SU-DHL-6 (cell line): ENCODE data around the gene CRYBB2.

Experiments
- H2AFZ ChIP-seq: fragments of 200-600 bp; sonication (generic); 2 replicates; pipeline ENCODE4 v1.6.1; 2014; ENCODE audit warnings: low read depth, mild to moderate bottlenecking, moderate library complexity, mixed read lengths, antibody characterized with exemption, low read length; ENCODE audit not compliant: severe bottlenecking
- H3F3A ChIP-seq: fragments of 200-600 bp; shearing (Covaris generic); 2 replicates; pipeline ENCODE4 v1.6.0; 2016; ENCODE audit warnings: antibody characterized with exemption, mild to moderate bottlenecking; ENCODE audit not compliant: insufficient read depth
- H3K27ac ChIP-seq: fragments of 200-600 bp; sonication (generic); 2 replicates; pipeline ENCODE4 v1.5.1; 2016; ENCODE audit warnings: low read depth, mild to moderate bottlenecking, low read length, moderate library complexity, mixed read lengths
- H3K27me3 ChIP-seq: fragments of 200-600 bp; sonication (generic), shearing (Covaris generic); 2 replicates; pipeline ENCODE4 v1.6.0; 2014; ENCODE audit warnings: mild to moderate bottlenecking, low read length
- H3K36me3 ChIP-seq: fragments of 200-600 bp; sonication (generic); 2 replicates; pipeline ENCODE4 v1.6.1; 2014; ENCODE audit warnings: mild to moderate bottlenecking, low read length, mixed read lengths
- H3K4me2 ChIP-seq: fragments of 300-600, 200-600 bp; shearing (Covaris generic), sonication (generic); 2 replicates; pipeline ENCODE4 v1.6.0; 2014; ENCODE audit warnings: low read length, low read depth, mild to moderate bottlenecking; ENCODE audit not compliant: poor library complexity, severe bottlenecking
- H3K4me3 ChIP-seq: fragments of 200-600 bp; sonication (generic); 2 replicates; pipeline ENCODE4 v1.5.1; 2014; ENCODE audit warnings: antibody characterized with exemption, low read length, mild to moderate bottlenecking, mixed read lengths; ENCODE audit not compliant: insufficient read depth, poor library complexity, severe bottlenecking
- H3K79me2 ChIP-seq: fragments of 200-600 bp; sonication (generic); 2 replicates; pipeline ENCODE4 v1.6.1; 2014; ENCODE audit warnings: mild to moderate bottlenecking, low read length, moderate library complexity; ENCODE audit not compliant: insufficient read depth
- H3K9ac ChIP-seq: fragments of 200-600 bp; sonication (generic); 2 replicates; pipeline ENCODE4 v1.7.0; 2014; ENCODE audit warnings: mild to moderate bottlenecking, low read length
- H3K9me2 ChIP-seq: fragments of 200-600 bp; sonication (generic); replicated peaks from 2 replicates; pipeline ENCODE4 v1.6.1; 2014; ENCODE audit warnings: low read length; ENCODE audit not compliant: insufficient read depth
- H3K9me3 ChIP-seq: fragments of 200-600 bp; sonication (generic); 2 replicates; pipeline ENCODE4 v1.6.1; 2014; ENCODE audit warnings: low read length, mixed read lengths; ENCODE audit not compliant: insufficient read depth
- H4K20me1 ChIP-seq: fragments of 200-600 bp; sonication (generic); 2 replicates; pipeline ENCODE4 v1.6.1; 2014; ENCODE audit warnings: low read depth, mild to moderate bottlenecking, antibody characterized with exemption, low read length, moderate library complexity, mixed read lengths
- EZH2phosphoT487 ChIP-seq: fragments of 200-600 bp; sonication (generic), shearing (Covaris generic); conservative IDR thresholded peaks from 2 replicates; pipeline ENCODE4 v1.6.1; 2018; ENCODE audit warnings: mild to moderate bottlenecking, antibody characterized with exemption, low read length, moderate library complexity, mixed read lengths
- TF ChIP-seq, protein P1 (sequence below): fragments of 200-600 bp; sonication (generic); IDR thresholded peaks from one replicate; pipeline ENCODE4 v1.5.1; 2017; ENCODE audit warnings: antibody characterized with exemption, mild to moderate bottlenecking, low read length, moderate library complexity; ENCODE audit not compliant: insufficient read depth, poor library complexity, severe bottlenecking

CRYBB2 gene

DNA sequence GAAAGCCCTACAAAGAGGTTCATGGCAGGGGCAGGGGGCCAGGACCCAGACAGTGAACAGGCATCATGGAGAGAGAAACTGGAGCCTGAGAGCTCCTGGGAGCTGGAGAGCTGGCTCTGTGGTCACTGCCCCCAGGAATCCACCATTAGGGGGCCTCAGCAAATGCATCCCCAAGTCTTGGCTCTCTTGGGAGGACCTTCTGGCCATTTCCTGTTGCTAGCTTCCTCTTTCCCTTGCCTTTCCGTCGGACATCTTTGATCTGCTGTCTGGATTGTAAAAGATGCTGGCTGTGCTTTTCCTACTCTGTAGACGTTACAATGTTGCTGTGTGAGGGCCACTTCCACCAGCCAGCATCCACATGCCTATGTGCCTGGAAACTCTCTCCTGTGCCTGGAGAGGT, 7.1 kb upstream of the CRYBB2 start:
- H3F3A ChIP-seq: no peaks in the 10 kb centered on the region
- no peak overlapping the region for H3K9ac ChIP-seq
- no peak overlapping the region for H3K4me3 ChIP-seq
- H3K27me3 ChIP-seq: no peaks in the 10 kb centered on the region
- TF ChIP-seq, protein P1, sequence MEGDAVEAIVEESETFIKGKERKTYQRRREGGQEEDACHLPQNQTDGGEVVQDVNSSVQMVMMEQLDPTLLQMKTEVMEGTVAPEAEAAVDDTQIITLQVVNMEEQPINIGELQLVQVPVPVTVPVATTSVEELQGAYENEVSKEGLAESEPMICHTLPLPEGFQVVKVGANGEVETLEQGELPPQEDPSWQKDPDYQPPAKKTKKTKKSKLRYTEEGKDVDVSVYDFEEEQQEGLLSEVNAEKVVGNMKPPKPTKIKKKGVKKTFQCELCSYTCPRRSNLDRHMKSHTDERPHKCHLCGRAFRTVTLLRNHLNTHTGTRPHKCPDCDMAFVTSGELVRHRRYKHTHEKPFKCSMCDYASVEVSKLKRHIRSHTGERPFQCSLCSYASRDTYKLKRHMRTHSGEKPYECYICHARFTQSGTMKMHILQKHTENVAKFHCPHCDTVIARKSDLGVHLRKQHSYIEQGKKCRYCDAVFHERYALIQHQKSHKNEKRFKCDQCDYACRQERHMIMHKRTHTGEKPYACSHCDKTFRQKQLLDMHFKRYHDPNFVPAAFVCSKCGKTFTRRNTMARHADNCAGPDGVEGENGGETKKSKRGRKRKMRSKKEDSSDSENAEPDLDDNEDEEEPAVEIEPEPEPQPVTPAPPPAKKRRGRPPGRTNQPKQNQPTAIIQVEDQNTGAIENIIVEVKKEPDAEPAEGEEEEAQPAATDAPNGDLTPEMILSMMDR: no peak
- TF ChIP-seq EZH2phosphoT487: no peak
- H4K20me1 ChIP-seq: no peaks in the 10 kb centered on the region
- no peaks in the 10 kb centered on the region for H3K36me3 ChIP-seq
- no peak overlapping the region for H3K27ac ChIP-seq
- H3K79me2 ChIP-seq: no peaks in the 10 kb centered on the region
- H2AFZ ChIP-seq: no peak overlapping the region
- H3K4me2 ChIP-seq: no peak overlapping the region
- H3K9me3 ChIP-seq: no peaks in the 10 kb centered on the region
- H3K9me2 ChIP-seq: no peaks in the 10 kb centered on the region

DNA sequence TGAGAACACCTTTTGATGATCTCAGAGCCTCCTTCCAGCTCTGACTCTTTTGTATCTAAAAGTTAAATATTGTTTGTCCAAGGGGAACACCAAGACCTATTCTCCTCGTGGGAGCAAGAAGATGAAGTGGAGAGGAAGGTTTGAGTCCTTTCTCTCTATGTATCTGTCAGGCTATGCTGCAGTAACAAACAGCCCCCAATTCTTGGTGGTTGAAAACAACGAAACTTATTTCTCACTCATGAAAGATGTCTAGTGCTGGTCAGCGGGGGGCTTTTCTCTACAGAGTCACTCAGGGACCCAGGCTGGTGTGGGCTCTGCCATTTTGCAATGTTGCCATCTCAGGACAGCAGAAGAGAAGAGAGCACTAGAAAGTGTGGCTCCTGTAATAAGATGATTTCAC, 6.2 kb upstream of the CRYBB2 start:
- Histone ChIP-seq H3K4me2 (no peak overlapping the region), H3K79me2 (no peaks in the 10 kb centered on the region), H3F3A (no peaks in the 10 kb centered on the region), H3K36me3 (no peaks in the 10 kb centered on the region), H2AFZ (no peak overlapping the region), H4K20me1 (no peaks in the 10 kb centered on the region), H3K9me3 (no peaks in the 10 kb centered on the region), H3K27ac (no peak overlapping the region), H3K9ac (no peak overlapping the region), H3K27me3 (no peaks in the 10 kb centered on the region), H3K4me3 (no peak overlapping the region), H3K9me2 (no peaks in the 10 kb centered on the region)
- TF ChIP-seq, protein P1: no peak
- no peak for TF ChIP-seq EZH2phosphoT487

DNA sequence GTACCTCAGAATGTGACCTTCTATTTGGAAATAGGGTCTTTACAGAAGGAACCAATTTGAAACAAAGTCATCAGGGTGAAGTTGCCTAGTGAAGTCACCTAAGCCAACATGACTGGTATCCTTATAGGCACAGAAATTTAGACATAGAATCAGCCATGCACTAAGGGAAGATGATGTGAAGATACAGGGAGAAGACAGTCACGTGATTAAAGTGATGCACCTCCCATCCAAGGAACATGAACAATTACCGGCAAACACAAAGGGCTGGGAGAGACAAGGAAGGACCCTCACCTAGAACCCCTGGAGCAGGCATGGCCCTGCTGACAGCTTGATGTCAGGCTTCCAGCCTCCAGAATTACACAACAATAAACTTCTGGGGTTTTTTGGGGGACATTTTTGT, 3.2 kb upstream of the CRYBB2 start:
- Histone ChIP-seq H3K27ac (no peak overlapping the region), H2AFZ (no peak overlapping the region), H3K9me2 (no peaks in the 10 kb centered on the region), H3K4me3 (no peak overlapping the region), H3F3A (no peaks in the 10 kb centered on the region), H3K36me3 (no peaks in the 10 kb centered on the region), H3K79me2 (no peaks in the 10 kb centered on the region), H3K4me2 (no peak overlapping the region), H3K9me3 (no peaks in the 10 kb centered on the region), H4K20me1 (no peaks in the 10 kb centered on the region), H3K9ac (no peak overlapping the region), H3K27me3 (no peaks in the 10 kb centered on the region)
- TF ChIP-seq, protein P1: no peak
- no peak for TF ChIP-seq EZH2phosphoT487

DNA sequence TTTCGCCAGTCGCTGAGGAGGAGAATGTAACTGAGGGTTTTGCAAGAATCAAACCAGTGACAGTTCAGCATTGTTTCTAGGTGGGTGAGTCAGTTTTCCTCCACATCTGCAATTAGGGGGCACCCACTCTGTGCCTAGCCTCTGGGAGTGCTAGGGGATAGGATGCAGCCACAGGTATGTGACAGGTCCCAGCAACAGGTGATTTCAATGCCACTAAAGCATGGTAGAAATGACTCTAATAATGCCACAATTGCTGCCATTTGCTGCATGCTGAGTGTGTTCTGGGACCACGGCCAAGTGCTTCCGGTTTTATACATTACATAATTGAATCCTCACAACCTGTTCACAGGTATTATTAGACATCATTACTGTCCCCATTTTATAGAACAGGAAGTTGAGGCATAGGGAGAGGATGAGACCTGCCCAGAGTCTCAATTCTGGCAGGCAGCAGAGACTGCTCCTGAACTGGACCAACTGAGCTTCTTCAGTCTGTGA, 556 bp downstream of the CRYBB2 start:
- H3K79me2 ChIP-seq: no peaks in the 10 kb centered on the region

More for the DNA sequence above, 556 bp downstream of the CRYBB2 start:
- no peaks in the 10 kb centered on the region for H3F3A ChIP-seq
- no peaks in the 10 kb centered on the region for H3K36me3 ChIP-seq
- no peak for TF ChIP-seq EZH2phosphoT487
- TF ChIP-seq, protein P1: no peak
- H3K4me2 ChIP-seq: no peak overlapping the region
- H3K9me3 ChIP-seq: no peaks in the 10 kb centered on the region
- H3K27me3 ChIP-seq: no peaks in the 10 kb centered on the region
- H3K9me2 ChIP-seq: no peaks in the 10 kb centered on the region
- no peaks in the 10 kb centered on the region for H4K20me1 ChIP-seq
- no peak overlapping the region for H3K27ac ChIP-seq
- H3K9ac ChIP-seq: no peak overlapping the region
- no peak overlapping the region for H3K4me3 ChIP-seq
- H2AFZ ChIP-seq: no peak overlapping the region
